Gastrocnemius medialis (tissue), 4 donors: ENCODE results near the gene CNTRL.

Source experiments
- CTCF ChIP-seq, 5 experiments: fragments of 450-650 bp in 3 of 5; fragments of 200-600 bp in 2 of 5; sonication (generic) in 2 of 5; IDR thresholded peaks in 4 of 5; conservative IDR thresholded peaks in 1 of 5; 1 replicate in 4 of 5; 2 replicates in 1 of 5; pipeline ENCODE4 v1.5.1; 2016 to 2019; ENCODE audit warnings: antibody characterized with exemption in 5 of 5, mild to moderate bottlenecking in 3 of 5, moderate library complexity in 3 of 5
- POLR2A ChIP-seq, 2 donors: fragments of 450-650 bp; IDR thresholded peaks; one replicate each; pipeline ENCODE4 v1.6.1; 2017; ENCODE audit warnings: antibody characterized with exemption in 2 of 2, mild to moderate bottlenecking in 2 of 2, moderate library complexity in 2 of 2

- TF ChIP-seq CTCF (IDR thresholded peaks at IDR 0.05 in 4 of 5, conservative IDR thresholded peaks at IDR 0.05 in 1 of 5) (no peak), POLR2A (IDR thresholded peaks at IDR 0.05) (no peak)
Observed at GRCh38 chr9:121204611-121205010, 129.9 kb downstream of the CNTRL start.
